HUES64 (cell line): Measurements from ENCODE around the gene ZNF516. TPM values are rescaled to one million over a fixed set of nuclear protein-coding genes. Genes with fewer than 3 reads are reported as not detected.
"Not testable (repeated sequence)": the region's sequence is repeated elsewhere in the genome, so short reads cannot be mapped to it uniquely, and the experiment has no call there.

Source experiments
- H3K27ac ChIP-seq: 2 replicates; pipeline ENCODE4 v1.7.0; 2013; ENCODE audit warnings: low read depth, low read length, inconsistent platforms
- H3K27me3 ChIP-seq: 2 replicates; pipeline ENCODE4 v1.6.1; 2013; ENCODE audit warnings: mild to moderate bottlenecking, low read length; ENCODE audit not compliant: insufficient read depth
- H3K36me3 ChIP-seq: 2 replicates; pipeline ENCODE4 v1.6.1; 2013; ENCODE audit warnings: mild to moderate bottlenecking, low read length; ENCODE audit not compliant: insufficient read depth
- H3K4me1 ChIP-seq: 2 replicates; pipeline ENCODE4 v1.6.1; 2013; ENCODE audit warnings: mild to moderate bottlenecking, low read length, moderate library complexity; ENCODE audit not compliant: insufficient read depth
- H3K4me3 ChIP-seq: 2 replicates; pipeline ENCODE4 v1.5.1; 2013; ENCODE audit warnings: mild to moderate bottlenecking, low read length, moderate library complexity
- H3K9ac ChIP-seq: 2 replicates; pipeline ENCODE4 v1.6.1; 2013; ENCODE audit warnings: mild to moderate bottlenecking, low read depth, low read length
- H3K9me3 ChIP-seq: 2 replicates; pipeline ENCODE4 v1.6.1; 2013; ENCODE audit warnings: low read depth, low read length; ENCODE audit not compliant: insufficient read depth
- WGBS: fragments of 150-250, 120-280 bp; methylation state at CpG from one replicate; pipeline ENCODE4 v1.1.7; 2013; ENCODE audit warnings: missing lambda C conversion rate; 5-methylcytosine and 5-hydroxymethylcytosine counted together
- polyA plus RNA-seq, 2 experiments: library from polyadenylated mRNA; stranded (reverse); fragments of 50-300 nt; gene quantifications; one replicate each; pipeline ENCODE4 v1.2.3, GENCODE V29; 2013

ZNF516 gene, protein sequence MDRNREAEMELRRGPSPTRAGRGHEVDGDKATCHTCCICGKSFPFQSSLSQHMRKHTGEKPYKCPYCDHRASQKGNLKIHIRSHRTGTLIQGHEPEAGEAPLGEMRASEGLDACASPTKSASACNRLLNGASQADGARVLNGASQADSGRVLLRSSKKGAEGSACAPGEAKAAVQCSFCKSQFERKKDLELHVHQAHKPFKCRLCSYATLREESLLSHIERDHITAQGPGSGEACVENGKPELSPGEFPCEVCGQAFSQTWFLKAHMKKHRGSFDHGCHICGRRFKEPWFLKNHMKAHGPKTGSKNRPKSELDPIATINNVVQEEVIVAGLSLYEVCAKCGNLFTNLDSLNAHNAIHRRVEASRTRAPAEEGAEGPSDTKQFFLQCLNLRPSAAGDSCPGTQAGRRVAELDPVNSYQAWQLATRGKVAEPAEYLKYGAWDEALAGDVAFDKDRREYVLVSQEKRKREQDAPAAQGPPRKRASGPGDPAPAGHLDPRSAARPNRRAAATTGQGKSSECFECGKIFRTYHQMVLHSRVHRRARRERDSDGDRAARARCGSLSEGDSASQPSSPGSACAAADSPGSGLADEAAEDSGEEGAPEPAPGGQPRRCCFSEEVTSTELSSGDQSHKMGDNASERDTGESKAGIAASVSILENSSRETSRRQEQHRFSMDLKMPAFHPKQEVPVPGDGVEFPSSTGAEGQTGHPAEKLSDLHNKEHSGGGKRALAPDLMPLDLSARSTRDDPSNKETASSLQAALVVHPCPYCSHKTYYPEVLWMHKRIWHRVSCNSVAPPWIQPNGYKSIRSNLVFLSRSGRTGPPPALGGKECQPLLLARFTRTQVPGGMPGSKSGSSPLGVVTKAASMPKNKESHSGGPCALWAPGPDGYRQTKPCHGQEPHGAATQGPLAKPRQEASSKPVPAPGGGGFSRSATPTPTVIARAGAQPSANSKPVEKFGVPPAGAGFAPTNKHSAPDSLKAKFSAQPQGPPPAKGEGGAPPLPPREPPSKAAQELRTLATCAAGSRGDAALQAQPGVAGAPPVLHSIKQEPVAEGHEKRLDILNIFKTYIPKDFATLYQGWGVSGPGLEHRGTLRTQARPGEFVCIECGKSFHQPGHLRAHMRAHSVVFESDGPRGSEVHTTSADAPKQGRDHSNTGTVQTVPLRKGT
- 14.7 TPM for polyA plus RNA-seq (2013, experiment 1 of 2)
- polyA plus RNA-seq (2013, experiment 2 of 2) = 25.5 TPM

DNA sequence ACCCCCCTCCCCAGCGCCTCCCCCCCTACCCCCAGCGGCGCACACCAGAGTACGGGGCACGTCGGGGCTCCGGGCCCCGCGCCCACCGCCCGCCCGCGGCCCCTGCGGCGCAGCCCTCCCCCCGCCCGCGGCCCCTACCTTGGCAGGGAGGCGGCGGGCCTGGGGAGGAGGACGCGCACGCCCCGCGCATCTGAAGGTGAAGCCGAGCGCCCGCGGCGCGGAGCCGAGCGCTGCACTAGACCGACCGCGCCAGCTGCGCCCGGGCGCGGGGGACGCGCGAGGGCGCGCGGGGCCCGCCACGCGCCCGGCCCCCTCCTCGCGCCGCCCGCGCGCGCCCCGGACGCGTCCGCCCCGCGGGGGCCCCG, at the start of gene ZNF516:
Gene ZNF516 (minus strand): TSS at position 237 of the 365 bp plus-strand sequence. CDS start 52,188 bp downstream, outside the sequence.
- Histone ChIP-seq H3K4me1 (peaks cover 25% of the 10 kb centered on the region), H3K36me3 (no peaks in the 10 kb centered on the region), H3K27ac (peak within 1 kb of the TSS; percentile 88; the same call in 1 of the 2 replicates), H3K9me3 (no peaks in the 10 kb centered on the region), H3K27me3 (peaks cover 45% of the 10 kb centered on the region), H3K9ac (peak within 1 kb of the TSS; percentile 86), H3K4me3 (peak within 1 kb of the TSS; percentile 77)
- under 1% methylated on average over 63 of the region's 64 CpGs for WGBS

DNA sequence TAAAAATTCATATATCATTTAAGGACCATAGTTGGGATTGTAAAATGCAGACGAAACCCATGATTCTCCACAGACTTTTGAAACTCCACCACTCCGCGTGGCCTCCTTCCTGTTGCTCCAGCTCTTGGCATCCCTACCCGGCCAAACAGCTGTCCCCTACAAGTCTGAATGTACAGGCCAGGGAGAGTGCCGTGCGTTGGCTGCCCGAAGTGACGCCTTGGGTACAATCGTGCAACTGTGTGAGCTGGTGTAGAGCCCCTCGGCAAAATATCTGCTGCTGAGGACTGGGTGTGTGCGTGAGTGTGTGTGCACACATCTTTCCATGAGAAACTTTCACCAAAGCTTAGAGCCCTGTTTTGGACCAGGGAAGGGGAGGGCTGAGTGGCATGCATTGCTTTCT, 43.8 kb upstream of the ZNF516 start:
- no peaks in the 10 kb centered on the region for H3K27me3 ChIP-seq
- 94% methylated on average over 11 of the region's 11 CpGs for WGBS
- no peak overlapping the region for H3K27ac ChIP-seq
- no peak overlapping the region for H3K4me3 ChIP-seq
- no peaks in the 10 kb centered on the region for H3K9me3 ChIP-seq
- no peak overlapping the region for H3K9ac ChIP-seq
- H3K4me1 ChIP-seq = peaks cover 3% of the 10 kb centered on the region; the same call in 1 of the 2 replicates
- H3K36me3 ChIP-seq = no peaks in the 10 kb centered on the region

DNA sequence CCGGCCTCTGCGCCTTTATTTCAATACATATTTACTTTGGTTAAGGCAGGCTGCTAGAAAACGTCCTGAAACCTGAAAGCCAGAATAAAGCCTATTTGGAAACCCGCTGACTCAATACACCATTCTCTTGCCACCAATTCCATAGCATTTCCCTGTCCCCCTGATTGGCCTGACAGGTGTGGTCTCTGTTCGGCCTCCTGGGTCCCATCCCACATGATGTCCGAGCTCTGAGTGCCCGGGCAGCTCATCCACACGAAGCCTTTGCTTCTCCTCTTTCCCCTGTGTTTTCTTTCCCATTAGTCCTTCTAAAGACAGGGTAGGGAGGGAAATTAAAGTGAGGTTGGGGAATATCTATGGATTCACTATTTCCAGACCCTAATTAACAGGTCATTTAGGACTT, 42.6 kb upstream of the ZNF516 start:
- Histone ChIP-seq H3K4me3 (no peak overlapping the region), H3K9ac (no peak overlapping the region), H3K27me3 (no peaks in the 10 kb centered on the region), H3K9me3 (no peaks in the 10 kb centered on the region), H3K36me3 (no peaks in the 10 kb centered on the region), H3K27ac (no peak overlapping the region), H3K4me1 (peaks cover 3% of the 10 kb centered on the region; the same call in 1 of the 2 replicates)
- 91% methylated on average over 8 of the region's 8 CpGs for WGBS

DNA sequence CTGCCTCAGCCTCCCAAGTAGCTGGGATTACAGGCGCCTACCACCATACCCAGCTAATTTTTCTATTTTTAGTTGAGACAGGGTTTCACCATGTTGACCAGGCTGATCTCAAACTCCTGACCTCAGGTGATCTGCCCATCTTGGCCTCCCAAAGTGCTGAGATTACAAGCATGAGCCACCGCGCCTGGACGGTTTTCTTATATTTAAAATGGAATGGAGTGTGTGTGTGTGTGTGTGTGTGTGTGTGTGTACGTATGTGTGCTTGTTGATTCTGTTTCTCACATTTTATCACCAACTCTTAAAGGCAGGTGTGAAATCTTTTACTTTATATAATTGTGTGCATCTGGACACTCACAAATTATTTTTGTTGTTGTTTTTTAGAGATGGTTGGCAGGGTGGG, 41.6 kb upstream of the ZNF516 start:
- H3K36me3 ChIP-seq, H3K4me3 ChIP-seq, H3K9me3 ChIP-seq, H3K9ac ChIP-seq, H3K27me3 ChIP-seq, H3K27ac ChIP-seq, H3K4me1 ChIP-seq: not testable (repeated sequence)
- WGBS = 94% methylated on average over 4 of the region's 5 CpGs

DNA sequence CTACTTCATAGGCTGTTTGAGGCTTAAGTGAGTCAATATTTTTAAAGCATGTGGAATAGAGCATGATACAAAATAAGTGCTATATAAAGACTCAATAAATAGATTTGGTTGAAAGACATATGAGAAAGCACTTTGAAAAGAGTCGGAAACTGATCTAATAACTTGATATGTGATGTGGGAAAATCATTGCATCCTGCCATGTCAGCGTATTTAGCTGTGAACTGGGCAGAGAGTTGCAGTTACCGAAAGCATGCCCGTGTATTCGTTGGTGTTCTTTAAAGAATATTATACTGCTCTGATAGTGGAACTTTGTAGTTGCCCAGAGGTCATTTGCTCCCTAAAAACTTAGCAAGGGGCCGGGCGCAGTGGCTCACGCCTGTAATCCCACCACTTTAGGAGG, 37.8 kb upstream of the ZNF516 start:
- H3K9ac ChIP-seq = no peak overlapping the region
- H3K9me3 ChIP-seq = no peaks in the 10 kb centered on the region
- H3K4me3 ChIP-seq = no peak overlapping the region
- peaks cover 8% of the 10 kb centered on the region for H3K4me1 ChIP-seq
- peaks cover 5% of the 10 kb centered on the region for H3K27me3 ChIP-seq
- WGBS = 96% methylated on average over 8 of the region's 8 CpGs
- H3K36me3 ChIP-seq = no peaks in the 10 kb centered on the region
- H3K27ac ChIP-seq = no peak overlapping the region

DNA sequence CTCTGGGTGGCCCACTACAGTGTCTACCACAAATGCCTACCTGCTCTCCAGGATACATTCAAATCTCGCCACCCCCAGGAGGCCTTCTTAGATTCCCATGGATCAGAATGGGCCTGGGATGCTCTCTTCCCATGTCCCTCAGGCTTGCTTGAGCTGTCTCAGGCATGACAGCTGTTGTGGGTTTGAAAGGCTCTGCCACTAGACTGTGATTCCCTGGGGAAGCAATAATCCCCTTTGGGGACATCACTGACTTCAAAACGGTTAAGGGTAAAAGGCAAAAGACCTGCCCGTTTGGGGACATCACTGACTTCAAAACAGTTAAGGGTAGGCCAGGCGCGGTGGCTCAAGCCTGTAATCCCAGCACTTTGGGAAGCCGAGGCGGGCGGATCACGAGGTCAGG, 35.8 kb upstream of the ZNF516 start:
- Histone ChIP-seq H3K9me3 (no peaks in the 10 kb centered on the region), H3K27me3 (peaks cover 5% of the 10 kb centered on the region), H3K9ac (no peak overlapping the region), H3K36me3 (no peaks in the 10 kb centered on the region), H3K27ac (no peak overlapping the region), H3K4me1 (peaks cover 9% of the 10 kb centered on the region), H3K4me3 (no peak overlapping the region)
- 93% methylated on average over 9 of the region's 9 CpGs for WGBS

DNA sequence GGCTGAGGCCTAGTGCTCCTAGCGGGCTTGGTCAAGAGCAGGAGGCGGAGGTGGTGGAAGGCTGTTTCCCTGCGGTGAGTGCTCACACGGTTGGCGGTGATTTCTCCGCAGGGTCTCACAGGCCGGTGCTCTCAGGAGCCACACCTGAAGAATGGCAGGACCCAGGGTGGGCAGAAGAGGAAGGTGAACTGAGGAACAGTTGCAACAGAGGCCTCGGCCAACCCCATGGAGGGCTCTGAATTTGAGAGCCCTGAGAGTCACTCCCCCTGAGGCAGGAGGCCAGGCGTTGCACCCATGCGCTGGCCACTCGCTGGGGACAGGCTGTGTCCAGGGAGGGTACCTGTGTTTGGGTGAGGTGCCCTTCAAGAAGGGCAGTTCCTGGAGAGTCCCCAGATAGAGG, 35.3 kb upstream of the ZNF516 start:
- 93% methylated on average over 11 of the region's 11 CpGs for WGBS
- peaks cover 9% of the 10 kb centered on the region for H3K4me1 ChIP-seq
- no peaks in the 10 kb centered on the region for H3K9me3 ChIP-seq
- peaks cover 5% of the 10 kb centered on the region for H3K27me3 ChIP-seq
- no peak overlapping the region for H3K9ac ChIP-seq
- no peaks in the 10 kb centered on the region for H3K36me3 ChIP-seq
- H3K27ac ChIP-seq = no peak overlapping the region
- no peak overlapping the region for H3K4me3 ChIP-seq

DNA sequence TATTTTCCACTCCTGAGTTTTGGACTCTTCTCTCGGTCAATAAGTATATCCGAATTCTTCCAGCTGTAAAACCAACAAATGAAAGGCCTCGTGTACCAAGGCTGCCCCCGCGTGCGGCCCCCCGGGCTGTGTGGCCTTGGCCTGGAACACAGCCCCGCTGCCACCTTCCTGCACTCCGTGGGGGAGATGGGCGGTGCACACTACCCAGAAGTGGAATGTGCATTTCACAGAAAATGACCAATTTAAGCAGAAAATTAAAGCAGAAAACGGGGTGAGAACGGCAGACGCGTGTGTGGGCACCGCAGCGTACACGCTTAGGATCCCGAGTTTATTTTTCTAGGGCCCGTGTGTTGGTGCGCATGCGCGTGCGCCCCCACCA, 34.4 kb upstream of the ZNF516 start:
- Histone ChIP-seq H3K27ac (no peak overlapping the region), H3K27me3 (peaks cover 5% of the 10 kb centered on the region), H3K4me3 (no peak overlapping the region), H3K9me3 (no peaks in the 10 kb centered on the region), H3K4me1 (peaks cover 15% of the 10 kb centered on the region), H3K36me3 (no peaks in the 10 kb centered on the region), H3K9ac (no peak overlapping the region)
- WGBS = 90% methylated on average over 23 of the region's 23 CpGs

DNA sequence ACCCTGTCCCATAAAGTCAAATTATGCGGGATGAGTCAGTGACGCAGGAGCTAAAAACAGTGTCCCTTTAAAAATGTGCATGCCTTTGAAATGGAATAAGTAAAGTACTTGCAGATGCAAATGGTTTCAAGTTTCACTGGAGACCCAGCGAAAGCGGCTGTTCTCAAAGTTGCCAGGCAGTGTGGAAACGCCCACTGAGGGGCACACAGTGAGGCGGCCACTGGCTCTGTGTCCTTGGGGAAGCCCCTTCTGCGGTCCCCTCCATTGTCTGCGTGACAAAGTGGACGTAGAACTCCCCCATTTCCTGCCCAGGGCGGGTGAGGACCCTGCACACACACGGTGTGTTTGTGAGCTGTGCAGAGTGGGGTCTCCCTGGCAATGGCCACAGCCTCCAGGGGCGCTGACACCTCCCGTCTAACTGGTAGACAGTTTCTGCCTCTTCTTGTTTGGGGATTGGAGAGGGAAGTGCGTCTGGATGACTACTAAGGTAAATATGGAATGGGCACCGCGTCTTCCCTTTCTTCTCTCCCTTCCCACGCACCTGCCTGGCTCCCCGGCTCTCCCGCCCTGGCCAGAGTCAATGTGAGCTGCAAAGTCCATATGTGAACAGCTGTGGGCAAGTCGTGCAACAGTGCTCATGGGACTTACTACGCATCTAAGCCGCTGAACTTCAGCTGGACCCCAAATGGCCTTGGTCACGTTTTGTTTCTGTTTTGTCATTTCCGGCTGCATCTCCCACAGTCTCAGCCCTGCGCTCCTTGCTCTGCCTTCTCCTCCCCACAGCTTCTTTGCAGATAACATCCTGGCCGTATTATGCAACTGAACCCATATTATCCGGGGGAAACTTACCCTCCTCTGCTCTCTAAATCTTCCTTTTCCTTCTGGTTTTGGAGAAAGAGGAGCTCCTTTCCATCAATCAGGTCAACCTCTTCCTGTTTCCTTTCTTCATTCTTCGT, 33.7 kb upstream of the ZNF516 start:
- Histone ChIP-seq H3K4me3 (peak overlapping the region; percentile 34), H3K27me3 (peaks cover 5% of the 10 kb centered on the region), H3K36me3 (no peaks in the 10 kb centered on the region), H3K9ac (no peak overlapping the region), H3K4me1 (peaks cover 15% of the 10 kb centered on the region), H3K9me3 (no peaks in the 10 kb centered on the region), H3K27ac (no peak overlapping the region)
- 33% methylated on average over 27 of the region's 28 CpGs for WGBS

DNA sequence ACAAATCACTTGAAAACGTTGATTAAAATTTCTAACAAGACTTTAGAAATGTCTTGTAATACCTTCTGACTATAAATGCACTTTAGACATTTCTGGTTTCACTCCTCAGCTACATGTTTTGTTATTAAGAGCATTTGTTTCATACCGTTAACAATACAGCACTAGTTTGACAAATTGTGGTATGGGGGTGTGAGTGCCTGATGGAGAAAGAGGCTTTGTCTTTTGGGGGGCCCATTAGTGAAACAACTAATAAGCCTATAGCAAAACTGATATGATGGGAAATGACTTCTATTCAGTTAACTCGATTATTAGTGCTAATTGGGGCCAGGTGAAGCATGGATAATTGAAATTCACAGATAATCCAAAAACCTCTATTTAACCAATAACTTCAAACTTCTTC, 30.9 kb upstream of the ZNF516 start:
- Histone ChIP-seq H3K27me3 (peaks cover 7% of the 10 kb centered on the region), H3K4me3 (no peak overlapping the region), H3K9me3 (no peaks in the 10 kb centered on the region)

More for the DNA sequence above, 30.9 kb upstream of the ZNF516 start:
- Histone ChIP-seq H3K9ac (no peak overlapping the region), H3K27ac (no peak overlapping the region), H3K36me3 (no peaks in the 10 kb centered on the region), H3K4me1 (peaks cover 26% of the 10 kb centered on the region)
- 80% methylated on average over 3 of the region's 3 CpGs for WGBS
